ENCODE measurements around the gene NCF2. TPM values are rescaled to one million over a fixed set of nuclear protein-coding genes. Genes with fewer than 3 reads are reported as not detected.
"Not testable (repeated sequence)": the region's sequence is repeated elsewhere in the genome, so short reads cannot be mapped to it uniquely, and the experiment has no call there.

The NCF2 gene, protein sequence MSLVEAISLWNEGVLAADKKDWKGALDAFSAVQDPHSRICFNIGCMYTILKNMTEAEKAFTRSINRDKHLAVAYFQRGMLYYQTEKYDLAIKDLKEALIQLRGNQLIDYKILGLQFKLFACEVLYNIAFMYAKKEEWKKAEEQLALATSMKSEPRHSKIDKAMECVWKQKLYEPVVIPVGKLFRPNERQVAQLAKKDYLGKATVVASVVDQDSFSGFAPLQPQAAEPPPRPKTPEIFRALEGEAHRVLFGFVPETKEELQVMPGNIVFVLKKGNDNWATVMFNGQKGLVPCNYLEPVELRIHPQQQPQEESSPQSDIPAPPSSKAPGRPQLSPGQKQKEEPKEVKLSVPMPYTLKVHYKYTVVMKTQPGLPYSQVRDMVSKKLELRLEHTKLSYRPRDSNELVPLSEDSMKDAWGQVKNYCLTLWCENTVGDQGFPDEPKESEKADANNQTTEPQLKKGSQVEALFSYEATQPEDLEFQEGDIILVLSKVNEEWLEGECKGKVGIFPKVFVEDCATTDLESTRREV
- polyA plus RNA-seq (ENCODE audit: insufficient read length in 3 of 3) = 1 to 10 TPM; 2.0 to 3.1 (median 3.1) TPM
- long read RNA-seq, donor 1 = 0 reads
- long read RNA-seq, donor 2, partial matches to known transcripts = 0 of 1 reads
- long read RNA-seq, donor 2, other reads (novel, unspliced or antisense) = 0 of 1 reads
- long read RNA-seq, donor 3 = 0 reads
- long read RNA-seq, donor 4 = 0 reads
- long read RNA-seq, donor 5 = 0 reads
- long read RNA-seq, donor 6 = 0 reads
- long read RNA-seq, donor 7 = 0 reads
- long read RNA-seq, donor 8 = 0 reads
- long read RNA-seq, donor 9 = 0 reads
- long read RNA-seq, donor 10, partial matches to known transcripts = 0 of 1 reads
- long read RNA-seq, donor 10, other reads (novel, unspliced or antisense) = 0 of 1 reads
- long read RNA-seq, donor 11 = 0 reads
- long read RNA-seq, donor 12, partial matches to known transcripts = 0 of 1 reads
- long read RNA-seq, donor 12, other reads (novel, unspliced or antisense) = 0 of 1 reads
- long read RNA-seq, donor 13 = 0 reads
- long read RNA-seq, donor 14 = 0 reads
- long read RNA-seq, donor 15, partial matches to known transcripts = 0 of 3 reads
- long read RNA-seq, donor 15, other reads (novel, unspliced or antisense) = 0 of 3 reads
- long read RNA-seq, donor 16, partial matches to known transcripts = 0 of 2 reads
- long read RNA-seq, donor 16, other reads (novel, unspliced or antisense) = 0 of 2 reads

DNA sequence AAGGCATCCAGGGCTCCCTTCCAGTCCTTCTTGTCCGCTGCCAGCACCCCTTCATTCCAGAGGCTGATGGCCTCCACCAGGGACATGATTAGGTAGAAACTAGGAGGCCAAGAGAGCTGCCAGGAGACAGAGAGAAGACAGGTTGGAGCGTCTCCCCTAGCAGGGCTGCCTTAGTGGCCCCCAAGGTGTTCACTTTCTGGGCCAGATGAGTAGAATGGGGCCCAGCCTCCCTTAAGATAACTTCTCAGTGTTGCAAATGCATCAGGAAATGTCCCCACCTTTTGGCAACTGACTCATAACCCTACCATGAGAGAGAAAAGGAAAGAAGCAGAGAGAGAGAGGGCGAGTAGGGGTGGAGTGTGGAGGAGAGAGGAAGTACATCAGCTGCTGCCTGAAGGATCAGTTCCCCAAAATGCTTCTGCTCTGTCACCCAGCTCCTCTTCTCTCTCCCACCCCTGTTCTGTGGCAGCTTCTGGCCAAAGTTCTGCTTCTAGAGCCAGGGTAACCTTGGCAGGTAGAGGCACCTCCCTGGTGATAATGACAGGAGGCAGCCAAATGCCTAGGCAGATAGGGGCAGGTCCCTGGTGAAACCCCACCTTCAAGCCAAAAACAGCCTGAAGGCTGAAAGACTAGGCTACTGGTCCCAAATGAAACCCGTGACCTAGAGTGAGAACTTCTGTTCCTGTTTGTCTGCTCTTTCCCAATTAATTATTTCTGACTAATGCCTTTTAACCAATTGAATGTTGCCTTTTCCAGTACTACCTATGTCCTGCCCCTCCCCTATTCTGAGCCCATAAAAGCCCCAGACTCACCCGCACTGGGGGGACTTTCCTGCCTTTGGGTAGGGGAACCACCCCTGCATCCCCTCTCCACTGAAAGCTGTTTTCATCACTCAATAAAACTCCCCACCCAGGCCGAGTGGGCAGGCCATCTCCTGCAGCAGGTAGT is at the start of gene NCF2:
TSS of gene NCF2 (minus strand) at position 216 of the 948 bp plus-strand sequence. CDS start at position 86, 130 bp downstream.
- no peak for DNase-seq

DNA sequence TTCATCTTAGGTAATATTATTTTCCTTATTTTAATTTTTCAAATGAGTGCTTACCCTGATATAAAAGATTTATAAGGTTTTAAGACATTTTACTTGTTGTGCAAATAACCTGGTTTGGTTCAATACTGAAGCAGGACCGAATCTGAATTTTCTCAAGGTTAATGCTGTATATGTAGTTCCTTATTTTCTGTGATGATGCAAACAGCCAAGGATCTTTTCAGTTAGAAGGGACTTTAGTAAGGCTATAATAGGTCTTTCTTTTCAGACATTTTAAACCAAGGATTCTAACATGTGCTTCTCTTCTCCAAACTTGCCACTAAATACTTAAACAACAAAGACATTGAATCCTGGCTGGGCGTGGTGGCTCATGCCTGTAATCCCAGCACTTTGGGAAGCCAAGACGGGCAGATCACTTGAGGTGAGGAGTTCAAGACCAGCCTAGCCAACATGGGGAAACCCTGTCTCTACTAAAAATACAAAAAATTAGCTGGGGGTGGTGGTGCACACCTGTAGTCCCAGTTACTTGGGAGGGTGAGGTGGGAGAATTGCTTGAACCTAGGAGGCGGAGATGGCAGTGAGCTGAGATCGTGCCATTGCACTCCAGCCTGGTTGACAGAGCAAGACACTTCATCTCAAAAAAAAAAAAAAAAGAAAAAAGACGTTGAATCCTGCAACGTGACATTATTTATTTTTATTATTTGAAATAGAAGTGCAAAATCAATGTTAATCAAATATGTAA is 48.6 kb upstream of the NCF2 start:
- no peak for DNase-seq

DNA sequence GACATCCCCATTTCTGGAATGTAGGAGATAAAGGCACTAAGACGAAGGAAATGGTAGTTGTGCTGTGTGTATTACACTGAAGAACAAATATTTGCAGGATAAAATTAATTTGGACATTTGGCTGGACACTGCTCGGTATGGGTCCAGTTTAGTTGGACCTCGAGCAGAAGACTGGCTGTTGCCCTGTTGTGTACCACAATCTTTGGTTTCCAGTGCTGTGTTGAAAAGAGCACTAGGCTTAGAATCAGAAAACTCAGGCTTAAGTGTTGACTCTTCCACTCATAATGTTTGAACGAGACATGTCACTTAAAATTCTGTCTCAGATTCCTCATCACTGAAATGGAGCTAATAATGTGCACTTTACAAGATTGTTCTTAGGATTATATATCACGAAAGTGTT is 46.5 kb upstream of the NCF2 start:
- no peak for DNase-seq

DNA sequence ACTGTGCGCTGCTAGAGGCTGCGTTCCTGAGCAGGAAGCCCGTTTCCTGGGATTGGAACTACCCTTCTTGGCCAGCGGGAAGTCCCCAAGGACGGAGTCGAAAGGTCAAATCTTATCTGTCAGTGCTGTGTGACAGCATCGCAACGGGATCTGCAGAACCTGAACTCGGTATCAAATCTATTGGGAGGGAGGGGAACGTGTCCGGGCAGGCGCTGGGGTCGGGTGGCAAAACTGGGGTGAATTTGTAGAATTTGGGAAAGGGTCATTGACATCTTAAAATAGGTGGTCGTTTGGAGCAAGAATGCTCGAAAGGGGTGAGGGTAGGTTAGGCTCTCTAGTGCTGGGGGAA is 46.0 kb upstream of the NCF2 start:
- no peak for DNase-seq

DNA sequence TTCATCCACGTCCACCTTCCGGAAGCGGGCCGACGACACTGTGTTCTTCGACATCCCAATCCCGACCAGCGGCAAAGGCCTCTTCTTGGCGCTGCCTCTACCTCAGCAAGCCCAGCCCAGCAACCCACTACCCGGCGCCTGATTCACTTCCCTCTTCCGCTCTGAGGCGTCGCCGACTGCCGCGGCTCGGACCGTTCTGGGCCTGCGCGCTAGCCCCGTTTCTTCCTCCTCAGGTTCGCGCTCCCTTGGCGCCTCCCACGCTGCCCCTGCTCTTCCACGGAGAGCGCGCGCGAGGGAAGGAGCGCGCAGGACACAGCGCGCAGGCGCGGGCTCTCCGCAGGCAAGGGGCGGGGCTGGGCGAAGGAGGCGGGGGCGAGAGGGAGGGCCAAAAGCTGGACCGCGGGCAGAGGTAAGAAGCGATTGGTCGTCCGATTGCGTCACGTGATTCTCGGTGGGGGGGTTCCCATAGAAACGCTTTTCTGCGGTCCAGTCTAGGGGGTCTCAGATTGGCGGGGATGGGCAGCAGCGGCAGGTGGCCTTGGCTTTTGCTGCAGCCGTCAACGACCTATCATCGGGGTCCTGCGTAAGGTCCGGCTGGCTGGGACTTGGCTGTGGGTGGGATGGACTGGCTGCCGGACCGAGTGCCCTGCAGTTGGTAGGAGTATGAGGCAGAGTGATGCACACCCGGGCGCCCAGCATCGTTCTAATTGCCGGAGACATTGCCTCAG is 45.5 kb upstream of the NCF2 start, which contains the start of gene ARPC5:
TSS of gene ARPC5 (minus strand) at position 178 of the 728 bp plus-strand sequence. CDS start at position 54, 124 bp downstream.
- peak; percentile 96 for DNase-seq

DNA sequence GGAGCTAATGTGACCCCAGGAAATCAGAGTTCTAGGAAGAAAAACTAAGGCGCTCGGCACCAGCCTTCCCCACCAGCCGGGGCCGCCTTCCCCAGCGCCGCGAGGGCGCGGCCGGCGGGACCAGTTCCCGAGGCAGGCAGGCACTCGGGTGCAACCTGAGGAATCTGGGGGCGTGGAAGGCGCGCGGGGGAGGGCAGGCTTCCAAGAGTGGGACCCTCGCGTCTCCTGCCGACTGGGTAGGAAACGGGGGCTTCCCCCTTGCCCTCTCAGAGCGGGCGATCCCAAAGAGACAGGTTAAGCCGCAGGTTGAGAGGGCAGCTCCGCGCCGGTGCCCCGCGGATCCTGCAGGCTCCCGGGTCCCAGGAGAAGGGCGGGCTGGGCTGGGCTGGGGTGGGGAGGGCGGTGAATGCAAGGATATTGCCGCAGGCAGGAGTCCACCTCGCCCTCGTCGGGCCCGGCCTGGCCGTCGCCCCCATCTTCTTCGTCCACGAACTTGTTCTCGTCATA is 44.9 kb upstream of the NCF2 start:
- DNase-seq = peak; percentile 52

DNA sequence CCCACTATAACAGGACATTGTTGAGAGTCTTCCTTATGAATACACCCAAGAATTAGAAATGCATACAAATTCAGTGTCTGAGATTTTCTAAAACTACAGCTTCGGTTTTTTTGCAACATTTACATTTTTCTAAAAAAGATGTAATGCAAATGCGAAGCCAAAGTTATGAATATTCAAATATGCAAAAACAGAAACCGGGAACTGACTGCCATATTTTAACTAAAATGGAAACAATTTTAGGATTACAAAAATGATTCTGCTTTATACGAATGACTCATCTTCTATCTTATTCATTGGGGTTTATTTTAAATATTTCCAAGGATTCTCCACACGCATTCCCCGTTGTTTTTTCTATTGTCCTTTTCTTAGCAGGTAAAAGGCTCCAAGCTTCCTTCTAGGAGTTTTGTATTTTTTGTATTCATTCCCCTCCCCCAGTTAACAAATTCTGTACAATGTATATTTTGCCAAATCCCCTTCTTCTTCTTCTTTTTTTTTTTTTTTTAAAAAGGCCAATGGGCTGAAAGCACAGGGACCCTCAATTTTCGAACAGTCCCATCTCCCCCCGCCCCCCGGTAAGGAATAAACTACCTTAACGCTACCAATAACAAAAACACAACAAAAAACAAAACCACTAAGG is 44.3 kb upstream of the NCF2 start:
- no peak for DNase-seq

DNA sequence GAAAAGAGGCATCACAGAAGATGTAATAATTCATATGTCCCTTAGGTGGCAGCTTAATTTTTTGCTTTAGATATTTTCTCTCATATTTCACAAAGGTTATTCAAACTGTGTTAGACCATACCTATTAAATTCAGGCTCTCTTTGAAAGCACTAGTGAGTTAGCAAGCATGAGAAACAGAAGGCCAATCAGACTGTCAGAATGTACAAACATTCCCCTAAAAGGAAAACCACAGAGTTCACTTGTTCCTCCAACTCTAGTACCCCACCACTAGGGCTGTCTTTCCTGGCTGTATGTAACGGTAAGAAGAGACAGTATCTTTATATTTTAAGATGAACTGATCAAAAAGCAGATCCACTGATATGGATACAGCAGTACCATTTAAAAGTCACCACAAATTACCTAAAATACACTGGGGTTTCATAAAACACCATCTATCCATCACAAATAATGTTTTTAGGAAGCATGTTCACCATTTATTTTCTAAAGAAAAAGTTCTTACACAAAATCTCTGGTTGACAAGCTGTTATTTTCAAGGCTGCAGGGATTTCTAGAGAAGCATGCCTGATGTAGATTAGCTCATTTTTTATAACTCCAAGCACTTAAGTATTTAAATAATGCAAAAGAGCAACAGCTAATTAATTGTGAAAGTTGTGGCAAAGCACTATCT is 43.6 kb upstream of the NCF2 start:
- DNase-seq = peak; percentile 44

DNA sequence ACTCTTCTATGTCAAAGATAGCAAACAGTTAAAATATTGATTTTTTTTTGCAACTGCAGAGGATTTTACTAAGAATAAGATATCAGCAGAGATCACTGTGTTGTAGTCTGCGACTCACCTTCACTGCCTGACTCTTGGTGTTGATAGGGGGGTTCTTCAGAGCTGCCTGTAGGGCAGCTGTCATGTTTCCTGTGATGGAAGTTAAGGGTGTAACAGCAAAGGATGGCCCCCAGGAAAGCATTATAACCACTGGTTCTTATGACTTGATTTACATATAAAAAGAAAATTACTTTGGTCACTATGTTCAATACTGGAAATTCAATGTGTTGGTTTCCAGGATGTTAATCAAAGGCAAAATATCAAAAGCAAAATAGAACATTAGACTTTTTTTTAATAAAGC is 42.7 kb upstream of the NCF2 start:
- no peak for DNase-seq

DNA sequence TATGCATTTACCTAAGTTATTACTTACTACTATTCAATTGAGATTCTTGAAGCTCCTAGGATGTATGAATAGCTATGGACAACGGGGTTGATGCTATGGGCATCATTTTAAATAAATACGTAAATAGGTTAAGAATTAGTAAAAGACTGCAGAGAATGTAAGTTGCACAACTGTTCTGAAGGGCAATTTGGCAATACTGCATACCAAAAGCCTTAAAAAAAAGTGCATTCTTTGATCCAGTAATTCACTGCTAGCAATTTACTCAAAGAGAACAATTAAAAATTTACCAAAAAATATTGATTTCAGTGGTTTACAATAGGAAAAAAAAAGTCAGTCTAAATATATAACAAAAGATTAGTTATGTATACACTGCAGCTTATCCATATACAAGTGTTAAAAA is 41.9 kb upstream of the NCF2 start:
- no peak for DNase-seq

DNA sequence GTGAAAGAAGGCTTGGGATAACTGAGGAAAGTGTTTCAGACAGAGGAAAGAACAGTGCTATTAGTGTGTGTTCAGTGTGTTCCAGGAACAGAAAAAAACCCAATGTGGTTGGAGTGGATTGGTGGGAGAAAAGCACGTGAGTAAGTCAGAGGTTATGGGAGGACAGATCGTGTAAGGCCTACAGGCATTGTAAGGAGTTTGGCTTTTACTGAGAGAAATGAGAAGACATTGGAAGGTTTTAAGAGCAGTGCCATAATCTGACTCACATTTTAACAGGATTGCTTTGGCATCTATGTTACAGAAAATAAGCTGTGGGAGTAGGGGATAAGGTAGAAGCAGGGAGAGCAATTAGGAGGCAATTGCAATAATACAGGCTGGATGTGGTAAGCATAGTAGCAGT is 40.5 kb upstream of the NCF2 start:
- no peak for DNase-seq

DNA sequence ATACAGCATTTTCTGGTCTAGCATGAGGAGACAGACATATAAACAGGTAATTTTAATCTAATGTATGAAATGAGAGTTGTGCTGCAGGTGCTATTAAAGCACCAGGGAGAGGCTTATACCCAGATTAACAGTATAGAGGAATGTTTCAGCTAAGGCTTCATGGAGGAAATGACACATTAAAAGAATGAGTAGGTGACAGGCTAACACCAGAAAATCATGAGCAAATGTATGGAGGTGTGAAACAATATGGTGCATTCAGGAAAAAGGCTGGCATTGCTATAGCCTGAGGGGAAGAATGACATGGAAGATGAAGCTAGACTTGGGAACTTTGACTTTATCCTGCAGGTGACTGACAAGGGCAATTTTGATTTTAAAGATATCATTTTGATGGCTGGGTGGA is 38.3 kb upstream of the NCF2 start:
- DNase-seq = no peak

DNA sequence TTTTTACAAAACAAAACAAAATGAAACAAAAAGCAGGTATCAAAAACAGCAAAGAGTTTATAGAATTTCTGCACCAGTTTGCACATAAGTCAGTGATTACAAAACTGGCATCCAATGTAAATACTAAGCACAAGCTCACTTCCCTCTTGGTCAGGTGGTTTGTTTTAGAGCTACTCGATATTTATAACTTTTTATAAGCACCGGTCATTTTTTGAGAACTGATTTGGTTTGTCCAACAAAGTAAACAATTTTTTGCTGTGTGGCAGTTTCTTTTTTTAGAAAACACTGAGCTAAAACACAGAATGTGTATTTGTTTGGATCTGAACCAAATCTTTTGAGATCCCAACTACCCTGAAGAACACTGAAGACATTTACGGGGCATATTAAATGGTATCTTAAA is 36.0 kb upstream of the NCF2 start:
- DNase-seq = not testable (repeated sequence)

DNA sequence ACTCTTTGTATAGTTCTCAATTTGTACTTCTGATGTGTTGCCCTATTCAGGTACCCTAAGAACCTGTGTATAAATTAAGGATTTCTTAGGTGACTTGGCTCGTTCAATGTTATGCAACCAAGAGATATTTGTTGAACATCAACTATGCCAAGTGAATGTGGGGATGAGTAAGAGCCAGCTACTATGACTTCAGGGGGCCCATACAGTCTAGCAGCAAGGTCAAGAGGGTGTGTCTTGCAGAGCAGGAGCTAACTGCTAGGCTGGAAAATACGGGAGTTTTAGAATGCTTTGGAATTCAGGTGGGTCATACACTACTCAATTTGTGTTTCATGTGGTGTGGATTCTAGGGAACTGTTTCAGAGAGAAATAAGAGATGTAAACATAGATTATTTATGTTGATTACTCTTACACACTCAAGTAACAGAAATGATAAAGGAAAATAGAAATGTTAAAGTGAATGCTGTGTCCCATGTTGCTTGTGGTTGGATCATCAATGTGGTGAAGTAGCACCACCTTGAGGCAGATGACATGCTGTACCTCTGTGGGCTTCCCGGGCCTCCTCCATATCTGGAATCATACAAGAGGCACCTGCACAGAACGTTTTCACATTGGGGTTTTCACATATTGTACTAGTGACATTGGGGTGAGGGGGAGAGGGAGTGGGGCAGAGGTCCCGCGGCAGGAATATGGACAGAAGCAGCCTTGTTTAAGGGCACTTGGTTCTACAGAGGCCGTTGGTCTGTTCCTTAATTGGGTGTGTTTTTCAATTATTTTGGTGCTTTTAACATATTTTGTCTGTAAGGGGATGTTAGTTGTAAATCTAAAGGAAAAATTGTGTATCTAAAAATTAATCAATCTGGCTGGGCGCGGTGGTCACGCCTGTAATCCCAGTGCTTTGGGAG is 32.9 kb upstream of the NCF2 start:
- peak; percentile 69 for DNase-seq

DNA sequence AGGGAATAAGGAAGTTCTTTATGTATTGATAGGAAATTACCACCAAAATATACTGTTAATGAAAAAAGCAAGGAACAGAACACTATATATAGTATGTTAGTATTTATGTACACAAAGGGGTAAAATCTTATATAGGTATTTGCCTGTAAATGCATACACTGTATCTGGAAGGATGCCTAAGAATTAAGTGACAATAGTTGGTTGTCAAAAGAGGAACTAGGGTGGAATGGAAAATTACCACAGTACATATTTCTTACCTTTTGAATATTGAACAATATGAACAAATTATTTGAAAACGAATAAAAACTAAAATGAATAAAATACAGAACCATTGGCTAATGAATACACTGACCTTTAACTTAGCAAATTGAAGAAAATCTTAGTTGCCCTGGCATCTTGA is 31.8 kb upstream of the NCF2 start:
- DNase-seq = no peak

DNA sequence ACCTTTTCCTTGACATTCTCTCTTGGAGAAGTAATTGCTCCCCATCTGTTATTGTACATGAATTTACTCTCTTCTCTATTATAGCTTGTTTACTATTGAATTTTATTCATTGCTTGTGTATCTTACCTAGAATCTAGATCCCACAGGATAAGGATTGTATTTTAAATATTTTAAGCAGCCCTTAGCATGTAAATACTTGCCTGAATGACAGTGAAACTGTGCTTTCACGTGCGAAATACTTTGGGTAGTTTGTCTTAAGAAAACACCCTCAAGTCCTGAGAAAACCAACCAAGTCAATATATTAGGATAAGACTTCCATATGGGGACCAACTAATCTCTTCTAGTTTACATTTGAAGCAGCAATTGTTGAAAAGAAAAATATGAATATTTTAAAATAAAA is 30.1 kb upstream of the NCF2 start:
- no peak for DNase-seq

DNA sequence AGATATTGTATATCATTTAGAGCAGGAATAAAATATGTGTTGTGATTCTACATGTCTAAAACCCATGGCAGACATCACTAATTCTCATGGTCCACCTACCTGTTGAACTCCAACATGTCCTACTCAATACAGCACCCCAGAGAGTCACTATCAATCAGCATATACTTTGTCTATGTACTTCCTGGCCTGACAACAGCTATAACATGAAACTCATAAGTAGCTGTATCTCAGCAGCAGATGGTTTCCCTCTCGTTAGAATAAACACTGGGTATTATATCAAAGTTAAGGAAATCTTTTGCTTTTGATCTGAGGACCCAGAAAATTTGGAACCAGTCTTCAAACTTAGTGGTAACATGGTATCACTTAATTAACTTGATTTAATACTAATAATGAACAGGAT is 29.5 kb upstream of the NCF2 start:
- DNase-seq = no peak
